Frontal cortex (tissue), 4 donors: ENCODE measurements around the gene TLE4. TPM values are rescaled to one million over a fixed set of nuclear protein-coding genes. Genes with fewer than 3 reads are reported as not detected.
"Not testable (repeated sequence)": the region's sequence is repeated elsewhere in the genome, so short reads cannot be mapped to it uniquely, and the experiment has no call there.

Experiments
- DNase-seq, 2 donors: peaks; one replicate each; pipeline ENCODE4 v3.0.0; 2012; ENCODE audit warnings: low spot score in 2 of 2
- FAIRE-seq: peaks from 2 replicates; lab custom pipeline; 2012; peaks lifted over from hg19 to GRCh38; lab: Jason Lieb, UNC
- total RNA-seq: library from RNA; depleted of rRNA; stranded (reverse); fragments of >200 nt; gene quantifications from one replicate; pipeline ENCODE4 v1.2.3, GENCODE V29; 2014
- donor health status: control.
- donor health status: control.
- donor health status: control.

TLE4 gene
- total RNA-seq, 1 donor from 2014 or later: 65.2 TPM

DNA sequence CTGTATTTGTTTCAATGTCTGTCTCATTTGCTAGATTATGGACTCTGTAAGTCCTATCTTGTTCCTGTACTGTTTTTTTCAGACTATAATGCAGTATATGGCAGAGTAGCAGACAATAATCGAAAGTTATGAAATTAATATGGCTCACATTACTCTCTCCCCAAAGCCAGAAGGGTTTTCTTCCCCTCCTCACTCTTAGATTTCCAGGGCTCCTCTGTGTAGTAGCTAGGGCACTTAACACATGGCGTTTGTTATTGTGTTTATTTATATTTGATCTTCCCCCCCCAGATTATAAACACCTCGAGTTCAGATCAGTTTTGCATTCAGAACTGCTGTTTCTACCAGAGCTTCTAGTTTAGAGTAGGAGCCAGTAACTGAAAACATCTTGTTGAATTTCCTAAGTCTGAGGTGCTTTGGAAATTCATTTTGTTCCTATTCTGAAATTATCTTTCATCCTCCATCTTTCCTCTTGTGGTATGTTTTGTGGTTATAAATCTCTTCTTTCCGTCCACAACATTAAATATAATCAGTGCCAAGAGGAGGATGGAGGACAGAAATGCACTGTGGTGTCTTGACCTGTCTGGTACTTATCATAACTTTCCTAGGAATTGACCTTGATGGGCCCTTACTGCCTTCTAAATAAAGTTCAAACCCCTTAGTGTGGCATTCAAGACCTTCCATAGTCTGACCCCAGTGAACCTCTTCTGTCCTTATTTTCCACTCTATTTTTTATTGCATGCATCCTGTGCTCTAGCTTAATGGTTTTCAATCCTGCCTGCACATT is 27.0 kb downstream of the TLE4 start:
- DNase-seq (no peak), FAIRE-seq (no peak)

- FAIRE-seq: no peak
- DNase-seq: no peak
Measured at GRCh38 chr9:79600466-79600865, 28.7 kb downstream of the TLE4 start.

GRCh38 chr9:79603222-79603920 is 31.6 kb downstream of the TLE4 start:
- DNase-seq (no peak), FAIRE-seq (no peak)

DNA sequence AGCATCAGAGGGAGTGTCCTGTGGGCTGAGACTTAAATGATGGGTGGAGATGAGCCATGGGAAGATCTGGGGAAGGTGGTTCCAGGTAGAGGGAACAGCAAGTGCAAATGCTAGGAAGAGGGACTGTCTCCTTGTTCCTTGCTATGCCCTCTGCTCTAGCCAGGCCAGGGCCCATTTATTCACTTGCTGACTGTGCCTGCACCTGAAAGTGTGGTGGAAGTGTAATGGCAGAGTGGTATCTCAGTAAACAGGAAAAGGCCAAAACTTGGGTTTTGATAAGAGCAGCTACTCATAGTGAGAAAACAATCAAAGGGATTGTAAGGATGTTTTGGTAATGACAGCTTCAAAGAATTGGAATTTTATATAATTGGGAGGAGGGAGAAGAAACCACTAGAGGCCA is 32.4 kb downstream of the TLE4 start:
- FAIRE-seq (no peak), DNase-seq (no peak)

- FAIRE-seq (no peak), DNase-seq (no peak)
Measured at GRCh38 chr9:79604921-79605562, 33.3 kb downstream of the TLE4 start.

- not testable (repeated sequence) for DNase-seq, FAIRE-seq
Measured at GRCh38 chr9:79606529-79606928, 34.8 kb downstream of the TLE4 start.

DNA sequence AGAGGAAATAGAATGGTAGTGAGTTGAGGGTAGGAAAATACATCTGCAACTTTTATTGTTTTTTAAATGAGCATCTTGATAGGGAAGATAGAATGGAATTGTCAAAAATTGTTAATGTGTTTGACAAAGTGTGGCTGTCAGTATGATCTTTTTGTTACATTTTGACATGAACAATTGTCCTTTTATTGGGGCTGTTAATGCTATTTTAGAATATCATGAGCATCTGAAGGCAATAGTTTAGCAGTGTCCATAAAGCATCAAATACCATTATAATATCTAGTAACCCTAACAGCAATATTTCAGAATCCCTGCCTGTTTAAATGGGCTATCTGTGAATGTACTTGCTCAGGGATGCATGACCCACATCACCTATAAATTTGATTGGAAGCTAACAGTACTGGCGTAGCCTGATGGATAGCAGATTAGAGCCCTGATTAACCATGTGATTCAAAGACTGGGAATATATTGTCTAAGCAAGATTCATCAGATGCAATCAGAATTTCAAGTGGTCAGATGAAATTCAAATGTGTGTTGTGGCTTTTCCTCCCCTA is 37.8 kb downstream of the TLE4 start:
- no peak for DNase-seq
- no peak for FAIRE-seq

GRCh38 chr9:79610019-79610631 is 38.4 kb downstream of the TLE4 start:
- DNase-seq (no peak), FAIRE-seq (no peak)

DNA sequence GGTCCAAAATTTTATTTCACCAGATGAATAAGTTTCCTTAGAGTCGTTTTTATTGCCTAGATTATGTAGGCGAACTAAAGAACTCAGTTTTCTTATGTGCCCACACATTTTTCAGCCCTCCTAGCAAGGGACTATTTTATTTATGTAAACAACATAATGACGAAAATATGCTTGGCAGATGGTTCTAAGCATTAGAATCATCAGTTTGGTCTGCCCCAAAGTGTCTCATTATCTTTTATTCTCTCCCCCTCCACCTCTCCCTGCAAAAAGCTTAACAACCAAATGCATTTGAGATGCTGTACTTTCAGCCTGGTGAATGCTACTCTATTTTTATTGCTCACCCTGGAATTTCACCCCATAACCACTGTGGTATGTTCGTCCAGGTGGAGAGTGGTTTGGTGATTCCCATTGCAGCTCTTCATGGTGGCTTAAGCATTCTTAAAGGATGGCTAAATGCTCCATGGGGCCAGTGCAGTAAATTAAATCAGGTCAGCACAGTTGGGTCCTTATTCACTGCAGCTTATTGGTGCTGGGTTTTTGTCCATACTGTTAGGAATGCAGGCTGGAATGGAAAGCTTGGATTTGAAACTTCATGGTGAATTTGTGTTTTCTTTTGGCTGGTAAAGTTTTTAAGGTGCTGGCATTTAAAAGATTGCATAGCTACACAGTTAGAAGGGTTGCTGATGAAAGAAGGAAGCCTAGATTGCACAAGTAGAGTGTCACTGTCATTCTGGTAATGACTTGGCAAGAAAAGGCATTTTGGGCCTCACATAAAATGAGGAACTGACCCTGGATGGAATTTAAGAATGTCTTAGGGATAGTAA is 39.2 kb downstream of the TLE4 start:
- FAIRE-seq: no peak
- no peak for DNase-seq

DNA sequence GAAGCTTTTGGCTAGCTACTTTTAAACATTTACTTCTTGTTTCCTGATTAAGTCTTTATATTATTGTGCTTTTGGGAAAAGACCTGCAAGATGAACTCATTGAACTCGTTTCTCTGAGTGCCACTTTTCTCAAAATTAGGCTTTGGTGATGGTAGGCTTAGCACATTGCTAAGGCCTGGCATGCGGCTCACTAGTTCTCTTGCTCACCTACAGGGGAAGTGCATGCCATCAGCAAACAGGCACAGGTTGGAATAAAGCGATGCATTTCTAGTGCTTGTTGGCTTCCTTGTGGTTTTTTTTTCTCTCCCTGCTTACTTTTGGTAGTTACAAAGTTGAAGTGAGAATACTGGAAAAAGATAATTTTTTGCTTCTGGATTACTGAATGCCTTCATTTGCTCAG is 41.4 kb downstream of the TLE4 start:
- no peak for FAIRE-seq
- no peak for DNase-seq

DNA sequence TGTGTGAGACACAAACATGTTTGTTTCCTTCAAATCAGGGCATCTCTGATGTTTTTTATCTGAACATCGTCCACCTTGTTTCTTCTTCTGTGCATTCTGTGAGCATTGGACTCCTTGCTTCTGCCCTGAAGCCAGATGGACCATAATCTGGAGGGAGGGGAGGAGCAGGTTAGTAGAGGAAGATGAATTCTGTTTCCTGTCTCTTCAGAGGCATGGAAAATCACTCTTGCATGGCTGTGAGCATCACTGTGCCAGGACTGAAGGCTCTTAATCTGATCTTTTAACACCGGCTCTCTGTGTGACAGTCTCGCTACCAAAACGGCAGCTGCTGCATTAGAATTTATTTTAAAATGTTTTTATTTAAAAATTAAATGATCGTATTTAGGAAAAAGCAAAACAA is 43.3 kb downstream of the TLE4 start:
- no peak for DNase-seq

GRCh38 chr9:79616013-79616412 is 44.2 kb downstream of the TLE4 start:
- DNase-seq: no peak

More for the DNA sequence above, 43.3 kb downstream of the TLE4 start:
- no peak for FAIRE-seq

DNA sequence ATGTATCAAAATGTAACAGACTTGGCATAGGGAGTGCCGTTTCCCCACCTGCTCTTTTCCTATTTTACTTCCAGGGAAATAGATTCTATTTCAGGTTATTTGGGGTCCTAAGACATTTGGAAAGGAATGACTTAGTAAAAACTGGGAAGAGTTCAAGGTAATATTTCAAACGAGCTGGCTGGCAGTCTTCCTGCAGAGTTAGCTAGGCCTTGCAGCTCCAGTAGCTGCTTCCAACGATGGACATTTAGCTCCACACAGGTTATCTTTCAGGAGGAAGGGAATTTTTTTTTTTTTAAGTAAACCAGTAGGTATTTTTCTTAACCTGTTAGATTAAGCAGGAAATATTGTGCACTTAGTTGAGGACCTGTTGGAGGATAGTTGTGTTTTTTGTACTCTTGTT is 45.2 kb downstream of the TLE4 start:
- FAIRE-seq: no peak
- DNase-seq: no peak

More at GRCh38 chr9:79616013-79616412, 44.2 kb downstream of the TLE4 start:
- no peak for FAIRE-seq

GRCh38 chr9:79617395-79617794 is 45.6 kb downstream of the TLE4 start:
- FAIRE-seq (no peak), DNase-seq (no peak)

DNA sequence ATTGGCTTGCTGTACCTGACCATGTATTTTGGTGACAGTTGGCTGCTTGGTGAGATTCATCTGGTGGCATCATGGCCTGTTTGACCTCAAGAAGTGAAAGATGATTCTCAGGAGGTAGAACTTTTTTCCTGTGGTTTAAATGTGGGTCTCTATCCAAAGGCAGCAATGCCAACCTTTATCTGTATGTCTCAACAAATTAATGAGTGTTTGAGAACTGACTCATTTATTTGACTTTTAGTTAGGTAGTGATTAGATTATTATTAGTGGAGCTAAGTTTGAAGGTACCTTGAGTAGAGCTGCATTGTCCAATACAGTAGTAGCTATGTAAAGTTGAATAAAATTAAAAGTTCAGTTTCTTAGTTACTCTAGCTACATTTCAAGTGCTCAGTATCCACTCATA is 48.2 kb downstream of the TLE4 start:
- no peak for DNase-seq
- no peak for FAIRE-seq

DNA sequence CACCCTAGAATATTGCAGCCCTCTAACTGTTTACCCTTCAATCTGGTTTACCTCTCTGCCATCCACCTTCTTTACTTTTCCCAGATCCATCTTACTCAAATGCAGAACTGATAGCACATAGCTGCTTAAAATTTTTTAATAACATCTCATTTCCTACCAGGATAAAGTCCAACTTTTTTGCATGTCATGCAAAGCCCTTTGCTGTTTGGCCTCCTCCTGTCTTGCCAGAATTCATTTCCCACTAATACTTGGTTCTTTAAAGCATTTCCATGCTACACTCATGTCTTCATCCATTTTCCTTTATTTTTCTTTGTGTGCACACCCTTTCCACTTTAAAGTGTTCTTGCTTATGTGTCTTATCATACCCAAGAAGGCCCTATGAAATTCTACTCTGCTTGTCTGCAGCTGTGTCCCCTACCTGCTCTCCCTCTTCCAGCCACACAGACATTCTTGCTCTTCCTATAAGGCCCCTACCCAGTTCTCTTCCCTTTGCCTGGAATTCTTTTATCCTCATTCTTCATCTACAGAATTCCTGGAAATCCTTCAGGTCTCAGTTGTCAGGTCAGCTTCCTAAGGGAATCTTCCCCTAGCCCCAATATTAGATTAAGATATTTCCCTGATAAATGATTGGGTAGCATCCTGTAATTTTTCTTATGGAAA is 50.3 kb downstream of the TLE4 start:
- DNase-seq: no peak
- no peak for FAIRE-seq

DNA sequence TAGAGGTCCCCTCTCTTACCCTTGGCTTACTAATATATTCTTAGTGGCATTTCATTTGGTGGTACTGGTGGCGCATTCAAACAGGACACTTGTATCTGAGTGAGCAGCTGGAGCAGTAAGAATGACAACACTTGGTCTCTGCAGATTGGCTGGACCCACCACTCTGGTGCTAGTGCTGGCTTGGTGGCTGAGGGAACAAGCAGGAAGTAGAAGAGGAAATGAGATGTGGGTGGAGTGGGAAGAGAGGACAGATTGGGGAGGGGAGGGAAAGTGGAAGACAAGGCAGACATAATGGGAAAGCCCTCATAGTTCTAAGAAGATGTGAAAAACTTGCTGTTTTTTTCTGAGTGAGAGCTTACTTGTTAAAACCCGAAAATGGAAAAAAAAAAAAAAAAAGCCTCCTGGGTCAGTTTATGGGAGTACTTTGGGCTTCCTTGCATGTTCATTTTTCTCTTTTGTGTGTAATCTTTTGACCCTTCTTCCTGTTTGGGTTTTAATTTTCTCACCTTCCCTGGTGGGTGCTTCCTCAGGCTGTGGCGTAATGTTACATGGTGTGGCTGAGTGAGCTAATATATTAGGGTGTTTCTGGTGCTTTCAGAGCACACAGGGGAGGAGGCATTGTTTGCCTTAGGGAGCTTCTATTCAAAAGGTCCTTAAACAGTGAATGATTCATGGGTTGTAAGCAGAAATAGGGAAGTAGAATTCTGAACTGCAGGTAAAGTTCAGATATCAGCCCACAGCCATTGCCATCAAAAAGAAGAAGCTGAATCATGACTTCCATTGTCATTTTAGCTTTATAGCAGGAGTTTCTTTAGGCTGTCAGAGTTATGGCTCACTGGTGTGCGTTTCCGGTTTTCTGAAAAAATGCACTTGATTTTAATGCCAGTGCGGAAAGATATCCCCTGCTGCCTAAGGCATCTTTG is 52.3 kb downstream of the TLE4 start:
- peak in 1 of 2 donors; percentile 18 for DNase-seq

GRCh38 chr9:79629721-79630120 is 58.0 kb downstream of the TLE4 start:
- no peak for DNase-seq

More for the DNA sequence above, 52.3 kb downstream of the TLE4 start:
- no peak for FAIRE-seq

More at GRCh38 chr9:79629721-79630120, 58.0 kb downstream of the TLE4 start:
- FAIRE-seq: no peak
